Measurements from ENCODE around the gene ART1. TPM values are rescaled to one million over a fixed set of nuclear protein-coding genes. Genes with fewer than 3 reads are reported as not detected.

The ART1 gene
- total RNA-seq, 1 donor from 2014 or later = not detected

- no peak for DNase-seq
Observed at GRCh38 chr11:3666023-3666530, 21.1 kb downstream of the ART1 start.

- no peak for DNase-seq
Observed at GRCh38 chr11:3667149-3668035, 22.5 kb downstream of the ART1 start.

GRCh38 chr11:3669128-3669527, 24.2 kb downstream of the ART1 start:
- no peak for DNase-seq

GRCh38 chr11:3669742-3670183, 24.8 kb downstream of the ART1 start:
- no peak for DNase-seq

- no peak for DNase-seq
Observed at GRCh38 chr11:3671334-3672254, 26.7 kb downstream of the ART1 start, which contains the start of gene CHRNA10. Gene CHRNA10 (minus strand): TSS chr11:3671384. CDS start chr11:3671312, 72 bp downstream.

GRCh38 chr11:3674189-3674588, 29.3 kb downstream of the ART1 start:
- peak; percentile 61 for DNase-seq

GRCh38 chr11:3675971-3676370, 31.0 kb downstream of the ART1 start:
- DNase-seq = no peak

GRCh38 chr11:3679077-3679476, 34.1 kb downstream of the ART1 start:
- no peak for DNase-seq

- DNase-seq = no peak
Observed at GRCh38 chr11:3683039-3683438, 38.1 kb downstream of the ART1 start.

GRCh38 chr11:3684129-3684818, 39.3 kb downstream of the ART1 start:
- no peak for DNase-seq

- no peak for DNase-seq
Observed at GRCh38 chr11:3684819-3685172, 39.9 kb downstream of the ART1 start.

GRCh38 chr11:3685923-3686322, 41.0 kb downstream of the ART1 start:
- DNase-seq = no peak

- no peak for DNase-seq
Observed at GRCh38 chr11:3686751-3687150, 41.8 kb downstream of the ART1 start.

- DNase-seq = no peak
Observed at GRCh38 chr11:3700410-3700809, 55.5 kb downstream of the ART1 start.

- DNase-seq = no peak
Observed at GRCh38 chr11:3700910-3701309, 56.0 kb downstream of the ART1 start.

GRCh38 chr11:3703383-3703782, 58.5 kb downstream of the ART1 start:
- DNase-seq = no peak

- no peak for DNase-seq
Observed at GRCh38 chr11:3707176-3707575, 62.2 kb downstream of the ART1 start.

GRCh38 chr11:3709977-3710376, 65.0 kb downstream of the ART1 start:
- no peak for DNase-seq

- DNase-seq = no peak
Observed at GRCh38 chr11:3710485-3711259, 65.7 kb downstream of the ART1 start.

GRCh38 chr11:3712274-3712673, 67.3 kb downstream of the ART1 start:
- no peak for DNase-seq
